ENCODE measurements around the gene SLC22A31. TPM values are rescaled to one million over a fixed set of nuclear protein-coding genes. Genes with fewer than 3 reads are reported as not detected.

The SLC22A31 gene
- total RNA-seq, 1 experiment from 2014 or later = not detected

- no peak for TF ChIP-seq CTCF (IDR thresholded peaks at IDR 0.05; ENCODE audit: unreplicated experiment)
- ChIA-PET POLR2A (interaction anchor here (0.8 to 2.0 kb wide), 2 partner anchors 397 to 508 kb away, joined by 3 to 5 read pairs; partner anchors contain the start of gene APRT), CTCF (no interaction called here)
- Mint-ChIP-seq H3K4me1 (ENCODE audit: insufficient read depth, unreplicated experiment) (no peaks in the 10 kb centered on the region), H3K9me3 (ENCODE audit: unreplicated experiment) (no peaks in the 10 kb centered on the region), H3K27ac (ENCODE audit: low read depth, unreplicated experiment) (no peak overlapping the region), H3K36me3 (ENCODE audit: insufficient read depth, unreplicated experiment) (no peaks in the 10 kb centered on the region), H3K27me3 (ENCODE audit: insufficient read depth, unreplicated experiment) (no peaks in the 10 kb centered on the region), H3K4me3 (ENCODE audit: unreplicated experiment) (no peak overlapping the region)
- intact Hi-C loops (cut with micrococcal nuclease) = no loop called here
- DNase-seq (ENCODE audit: unreplicated experiment) = no peak
- no TSS peak for BruUV-seq (replicated peaks)
These were observed 9.2 kb upstream of the SLC22A31 start for GRCh38 chr16:89209522-89210044.

GRCh38 chr16:89207993-89208392 lies 7.7 kb upstream of the SLC22A31 start:
- peaks cover 7% of the 10 kb centered on the region for H3K27me3 Mint-ChIP-seq (ENCODE audit: insufficient read depth, unreplicated experiment)
- no peaks in the 10 kb centered on the region for H3K9me3 Mint-ChIP-seq (ENCODE audit: unreplicated experiment)
- no peak for DNase-seq (ENCODE audit: unreplicated experiment)
- H3K27ac Mint-ChIP-seq (ENCODE audit: low read depth, unreplicated experiment) = no peak overlapping the region
- BruUV-seq (replicated peaks) = no TSS peak
- intact Hi-C loops (cut with micrococcal nuclease) = no loop called here
- TF ChIP-seq CTCF (IDR thresholded peaks at IDR 0.05; ENCODE audit: unreplicated experiment) = no peak
- no peaks in the 10 kb centered on the region for H3K36me3 Mint-ChIP-seq (ENCODE audit: insufficient read depth, unreplicated experiment)
- no peak overlapping the region for H3K4me3 Mint-ChIP-seq (ENCODE audit: unreplicated experiment)
- no peaks in the 10 kb centered on the region for H3K4me1 Mint-ChIP-seq (ENCODE audit: insufficient read depth, unreplicated experiment)
- ChIA-PET POLR2A (no interaction called here), CTCF (interaction anchor here (1.2 kb wide), 1 partner anchor 351 kb away, joined by 4 read pairs; no protein-coding TSS in a partner anchor)

GRCh38 chr16:89202422-89203215 lies 2.3 kb upstream of the SLC22A31 start:
- intact Hi-C loops (cut with micrococcal nuclease) = no loop called here

More at GRCh38 chr16:89202422-89203215, 2.3 kb upstream of the SLC22A31 start:
- peaks cover 16% of the 10 kb centered on the region for H3K27me3 Mint-ChIP-seq (ENCODE audit: insufficient read depth, unreplicated experiment)
- TF ChIP-seq CTCF (IDR thresholded peaks at IDR 0.05; ENCODE audit: unreplicated experiment) = no peak
- no peak overlapping the region for H3K27ac Mint-ChIP-seq (ENCODE audit: low read depth, unreplicated experiment)
- CTCF ChIA-PET = no interaction called here
- POLR2A ChIA-PET = no interaction called here
- BruUV-seq (replicated peaks) = no TSS peak
- no peaks in the 10 kb centered on the region for H3K9me3 Mint-ChIP-seq (ENCODE audit: unreplicated experiment)
- no peak overlapping the region for H3K4me3 Mint-ChIP-seq (ENCODE audit: unreplicated experiment)
- no peak for DNase-seq (ENCODE audit: unreplicated experiment)
- H3K36me3 Mint-ChIP-seq (ENCODE audit: insufficient read depth, unreplicated experiment) = peaks cover 4% of the 10 kb centered on the region
- H3K4me1 Mint-ChIP-seq (ENCODE audit: insufficient read depth, unreplicated experiment) = no peaks in the 10 kb centered on the region
